Activated CD8-positive, alpha-beta T cell treated with anti-CD3 and anti-CD28 coated beads for 36 hours (primary cell): ENCODE results near the gene CDC16. TPM values are rescaled to one million over a fixed set of nuclear protein-coding genes. Genes with fewer than 3 reads are reported as not detected.
"Not testable (repeated sequence)": the region's sequence is repeated elsewhere in the genome, so short reads cannot be mapped to it uniquely, and the experiment has no call there.

Experiments used
- ATAC-seq: fragments of 200-7000 bp; cut with Tn5 transposase; one replicate; pipeline ENCODE4 v1.10.0; 2021; ENCODE audit warnings: mild to moderate bottlenecking, moderate library complexity
- CTCF ChIA-PET: fragments of 350-600 bp; sonication (Branson Sonifier 250); formaldehyde crosslinking; loops from one replicate; lab custom pipeline; 2021; ENCODE audit warnings: antibody characterized with exemption; lab: Charles Lee
- POLR2A ChIA-PET: fragments of 350-600 bp; sonication (Branson Sonifier 250); formaldehyde crosslinking; loops from one replicate; lab custom pipeline; 2021; ENCODE audit warnings: antibody characterized with exemption; lab: Charles Lee
- DNase-seq: peaks from one replicate; pipeline ENCODE4 v3.0.0-alpha.2; 2020
- H3K27ac Mint-ChIP-seq: one replicate; pipeline ENCODE4 v1.8.0; 2021; ENCODE audit warnings: mild to moderate bottlenecking, mixed read lengths
- H3K27me3 Mint-ChIP-seq: one replicate; pipeline ENCODE4 v1.8.0; 2021; ENCODE audit warnings: mixed read lengths
- H3K36me3 Mint-ChIP-seq: one replicate; pipeline ENCODE4 v1.8.0; 2021; ENCODE audit warnings: low read depth, mixed read lengths
- H3K4me1 Mint-ChIP-seq: one replicate; pipeline ENCODE4 v1.8.0; 2021; ENCODE audit warnings: low read depth, mixed read lengths
- H3K4me3 Mint-ChIP-seq: one replicate; pipeline ENCODE4 v1.8.0; 2021; ENCODE audit warnings: mild to moderate bottlenecking, moderate library complexity, mixed read lengths
- H3K9me3 Mint-ChIP-seq: one replicate; pipeline ENCODE4 v1.8.0; 2021; ENCODE audit warnings: mixed read lengths
- CTCF ChIP-seq: fragments of 200-600 bp; IDR thresholded peaks from one replicate; pipeline ENCODE4 v1.8.0; 2022; ENCODE audit warnings: antibody characterized with exemption, mild to moderate bottlenecking
- intact Hi-C: fragments of 100-400 bp; cut with micrococcal nuclease; formaldehyde crosslinking; loops from one replicate; pipeline ENCODE4 v1.10.0; 2022
- total RNA-seq, 2 experiments: library from RNA; stranded (reverse); gene quantifications; one replicate each; pipeline ENCODE4 v1.2.3, GENCODE V29; 2021

The CDC16 gene
- total RNA-seq, 2 experiments from 2014 or later, result 72.5 to 76.0 TPM

GRCh38 chr13:114198556-114198955 lies 36.1 kb upstream of the CDC16 start:
- ATAC-seq (no peak), DNase-seq (no peak)
- no peak overlapping the region for H3K4me3 Mint-ChIP-seq
- no peaks in the 10 kb centered on the region for H3K27me3 Mint-ChIP-seq
- ChIA-PET CTCF (no interaction called here), POLR2A (no interaction called here)
- no peaks in the 10 kb centered on the region for H3K9me3 Mint-ChIP-seq
- intact Hi-C loops, result no loop called here
- no peak for TF ChIP-seq CTCF
- H3K27ac Mint-ChIP-seq, result no peak overlapping the region
- H3K36me3 Mint-ChIP-seq, result no peaks in the 10 kb centered on the region
- H3K4me1 Mint-ChIP-seq, result peaks cover 29% of the 10 kb centered on the region

- H3K9me3 Mint-ChIP-seq, DNase-seq, ATAC-seq, intact Hi-C loops, H3K4me3 Mint-ChIP-seq, H3K36me3 Mint-ChIP-seq, CTCF ChIA-PET, H3K27ac Mint-ChIP-seq, H3K27me3 Mint-ChIP-seq: not testable (repeated sequence)
- POLR2A ChIA-PET, result interaction anchor here (0.6 kb wide), 1 partner anchor 81 kb away, joined by 3 read pairs; no protein-coding TSS in a partner anchor
- H3K4me1 Mint-ChIP-seq, result peaks cover 30% of the 10 kb centered on the region
Measured at GRCh38 chr13:114199526-114199925, 35.2 kb upstream of the CDC16 start.

GRCh38 chr13:114199954-114200353 lies 34.7 kb upstream of the CDC16 start:
- CTCF ChIA-PET, result no interaction called here
- Mint-ChIP-seq H3K27me3 (no peaks in the 10 kb centered on the region), H3K27ac (no peak overlapping the region), H3K4me1 (peaks cover 30% of the 10 kb centered on the region), H3K36me3 (no peaks in the 10 kb centered on the region), H3K9me3 (no peaks in the 10 kb centered on the region), H3K4me3 (no peak overlapping the region)
- POLR2A ChIA-PET, result interaction anchor here (0.6 kb wide), 1 partner anchor 81 kb away, joined by 3 read pairs; no protein-coding TSS in a partner anchor
- TF ChIP-seq CTCF, result no peak
- intact Hi-C loops, result no loop called here
- ATAC-seq (no peak), DNase-seq (no peak)

- DNase-seq, result no peak
- ChIA-PET POLR2A (interaction anchor here (0.6 kb wide), 1 partner anchor 82 kb away, joined by 3 read pairs; no protein-coding TSS in a partner anchor), CTCF (no interaction called here)
- no peak overlapping the region for H3K4me3 Mint-ChIP-seq
- no peak overlapping the region for H3K27ac Mint-ChIP-seq
- peaks cover 25% of the 10 kb centered on the region for H3K4me1 Mint-ChIP-seq
- no peaks in the 10 kb centered on the region for H3K9me3 Mint-ChIP-seq
- TF ChIP-seq CTCF, result no peak
- intact Hi-C loops, result no loop called here
- no peaks in the 10 kb centered on the region for H3K36me3 Mint-ChIP-seq
- ATAC-seq, result no peak
- H3K27me3 Mint-ChIP-seq, result no peaks in the 10 kb centered on the region
Measured at GRCh38 chr13:114200399-114200911, 34.2 kb upstream of the CDC16 start.

- Mint-ChIP-seq H3K4me3 (no peak overlapping the region), H3K27me3 (no peaks in the 10 kb centered on the region), H3K4me1 (peaks cover 25% of the 10 kb centered on the region), H3K27ac (no peak overlapping the region), H3K36me3 (no peaks in the 10 kb centered on the region), H3K9me3 (peaks cover 1% of the 10 kb centered on the region)
- intact Hi-C loops, result no loop called here
- POLR2A ChIA-PET, result no interaction called here
- CTCF ChIA-PET, result interaction anchor here (1.0 to 1.2 kb wide), 2 partner anchors 11 to 21 kb away, joined by 3 read pairs; no protein-coding TSS in a partner anchor
- DNase-seq, result no peak
- no peak for TF ChIP-seq CTCF
- no peak for ATAC-seq
Measured at GRCh38 chr13:114202581-114202980, 32.1 kb upstream of the CDC16 start.
